NB4 (cell line): Measurements from ENCODE around the gene KRTAP10-8.

ENCODE experiments used
- CTCF ChIP-seq: IDR thresholded peaks from one replicate; pipeline ENCODE4 v1.5.1; 2012; ENCODE audit warnings: low read depth, low read length
- MAX ChIP-seq: IDR thresholded peaks from 2 replicates; pipeline ENCODE4 v1.6.1; 2011; ENCODE audit warnings: low read depth, low read length
- POLR2A ChIP-seq: IDR thresholded peaks from 2 replicates; pipeline ENCODE4 v1.6.1; 2011; ENCODE audit warnings: mild to moderate bottlenecking; ENCODE audit not compliant: insufficient read length; ENCODE audit errors: extremely low read depth

- TF ChIP-seq CTCF: no peak
- TF ChIP-seq POLR2A: no peak
- TF ChIP-seq MAX: no peak
Observed at GRCh38 chr21:44564099-44564498, 47.8 kb upstream of the KRTAP10-8 start.
